Urothelium cell line (cell line): ENCODE data around the gene RAPH1.
A peak's percentile ranks its signal among the peaks of the same experiment; 100 is the strongest.

Experiments used
- DNase-seq: peaks from one replicate; pipeline ENCODE4 v3.0.0; 2011; ENCODE audit warnings: low spot score, mixed read lengths
- FAIRE-seq: peaks from 2 replicates; lab custom pipeline; 2011; peaks lifted over from hg19 to GRCh38; lab: Jason Lieb, UNC

RAPH1 gene

DNA sequence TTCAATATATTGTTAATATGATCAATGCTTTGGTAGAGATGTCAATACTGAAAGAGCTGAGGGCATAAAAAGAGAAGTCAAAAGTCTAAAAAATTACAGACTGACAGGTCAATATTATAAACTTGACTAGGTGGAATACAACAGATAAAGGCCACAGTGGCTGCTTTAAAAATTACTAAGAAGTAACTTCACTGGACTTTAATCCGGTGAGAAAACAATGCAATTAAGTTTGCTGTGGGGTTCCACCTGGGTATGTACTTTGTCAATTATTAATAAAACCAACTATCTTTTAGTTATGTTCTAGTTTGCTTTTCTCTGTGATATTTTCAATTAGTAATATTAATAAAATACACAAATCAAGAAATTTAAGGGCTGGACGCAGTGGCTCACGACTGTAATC lies 44.7 kb downstream of the RAPH1 start:
- no peak for FAIRE-seq

DNA sequence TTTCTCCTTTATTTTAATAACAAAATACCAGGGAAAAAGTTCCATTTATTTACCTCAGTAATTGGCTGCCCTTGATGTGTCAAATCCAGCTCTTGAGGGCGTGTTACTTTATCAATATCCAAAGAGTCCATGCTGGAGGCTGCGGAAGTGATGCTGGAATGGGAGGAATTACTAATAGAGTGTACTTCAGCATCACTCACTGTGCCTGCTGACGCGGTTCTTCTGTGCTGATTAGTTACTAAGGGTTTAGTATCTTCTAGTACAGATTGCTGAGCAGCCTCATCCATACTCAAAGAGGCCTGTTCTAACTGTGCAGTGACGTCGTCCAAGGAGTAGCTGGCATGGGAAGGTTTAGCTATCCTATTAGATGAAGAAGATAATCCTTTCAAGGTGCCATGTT lies 45.6 kb downstream of the RAPH1 start:
- DNase-seq (no peak), FAIRE-seq (no peak)

More for the DNA sequence above, 44.7 kb downstream of the RAPH1 start:
- no peak for DNase-seq

DNA sequence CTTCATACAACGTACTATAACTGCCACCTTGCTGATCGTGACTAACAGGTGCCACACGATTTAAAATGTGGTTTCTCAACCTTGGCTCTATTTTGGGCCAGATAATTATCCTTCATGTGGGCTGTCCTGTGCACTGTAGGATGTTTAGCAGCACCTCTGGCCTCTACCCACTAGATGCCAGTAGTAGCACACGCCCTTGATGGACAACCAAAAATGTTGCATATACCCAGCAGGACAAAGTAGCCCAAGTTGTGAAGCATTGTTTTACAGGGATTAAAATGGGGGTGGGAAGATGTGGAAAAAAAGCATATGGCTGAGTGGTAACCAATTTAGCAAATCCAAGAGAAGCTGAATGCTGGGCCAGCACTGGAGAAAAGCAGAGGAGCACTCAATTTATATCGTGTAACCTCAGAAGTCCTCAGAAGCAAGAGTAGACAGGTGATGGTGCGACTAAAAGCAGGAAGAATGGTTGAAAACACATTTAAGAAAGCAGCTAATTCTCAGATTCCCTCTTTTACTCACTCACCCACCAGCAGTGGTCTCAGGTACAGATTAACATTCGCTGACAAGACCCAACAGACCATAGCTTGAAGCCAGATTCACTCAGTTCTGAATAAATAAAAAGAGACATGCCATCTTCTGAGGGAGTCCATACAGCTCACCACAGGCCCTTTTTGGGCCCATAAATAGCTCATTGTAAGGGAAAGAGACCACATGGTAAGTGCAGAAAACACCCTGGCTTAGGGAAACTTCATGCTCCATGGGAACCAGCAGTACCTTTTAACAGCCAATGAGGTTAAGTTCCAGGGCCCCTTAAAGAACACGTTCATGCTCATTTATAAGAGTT lies 50.6 kb downstream of the RAPH1 start:
- DNase-seq (no peak), FAIRE-seq (no peak)

DNA sequence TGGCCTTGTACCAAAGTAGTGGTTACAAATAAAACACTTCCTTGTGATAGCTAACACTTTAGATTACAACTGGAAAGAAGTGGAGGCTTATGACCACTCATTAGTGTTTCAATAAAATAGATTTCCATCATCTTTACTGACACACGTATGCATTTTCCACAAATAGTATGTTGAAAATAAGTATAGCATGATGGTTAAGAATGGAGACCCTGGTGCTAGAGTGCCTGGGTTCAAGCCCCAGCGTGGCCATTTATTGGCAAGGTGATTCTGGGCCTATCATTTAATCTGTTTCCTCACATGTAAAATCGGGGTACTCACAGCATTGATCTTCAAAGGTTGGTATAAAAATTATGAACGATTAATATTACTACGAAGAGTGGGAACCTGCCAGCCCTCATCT lies 54.5 kb downstream of the RAPH1 start:
- no peak for FAIRE-seq
- no peak for DNase-seq

DNA sequence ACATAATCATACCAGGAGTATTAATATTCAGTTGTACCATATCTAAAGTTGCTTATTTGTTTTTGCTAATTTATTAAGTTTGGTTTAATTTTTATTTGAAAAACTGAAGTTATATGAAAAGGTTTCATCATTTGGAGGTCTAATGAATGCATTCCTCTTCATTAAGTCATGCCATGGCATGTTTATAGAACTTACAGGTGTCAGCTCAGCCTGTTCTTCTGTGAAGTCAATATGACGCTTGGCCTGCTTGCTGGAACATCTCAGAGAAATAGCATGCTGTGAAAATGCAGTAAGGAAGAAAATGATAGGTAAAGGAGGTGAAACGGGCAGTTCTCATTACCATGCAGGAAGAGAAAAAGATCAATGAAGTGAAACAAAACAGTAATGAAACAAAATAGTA lies 58.2 kb downstream of the RAPH1 start:
- no peak for FAIRE-seq
- no peak for DNase-seq

DNA sequence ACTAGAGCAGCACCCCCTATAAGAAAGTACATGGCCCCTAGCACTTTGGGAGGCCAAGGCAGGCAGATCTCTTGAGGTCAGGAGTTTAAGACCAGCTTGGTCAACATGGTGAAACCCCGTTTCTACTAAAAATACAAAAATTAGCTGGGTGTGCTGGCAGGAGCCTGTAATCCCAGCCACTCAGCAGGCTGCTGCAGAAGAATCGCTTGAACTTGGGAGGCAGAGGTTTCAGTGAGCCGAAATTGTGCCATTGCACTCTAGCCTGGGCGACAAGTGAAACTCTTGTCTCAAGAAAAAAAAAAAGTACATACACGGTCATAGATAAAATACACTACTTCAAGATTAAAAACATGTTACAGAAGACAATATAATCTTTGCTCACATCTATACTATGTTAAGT lies 63.8 kb downstream of the RAPH1 start:
- FAIRE-seq, result no peak

DNA sequence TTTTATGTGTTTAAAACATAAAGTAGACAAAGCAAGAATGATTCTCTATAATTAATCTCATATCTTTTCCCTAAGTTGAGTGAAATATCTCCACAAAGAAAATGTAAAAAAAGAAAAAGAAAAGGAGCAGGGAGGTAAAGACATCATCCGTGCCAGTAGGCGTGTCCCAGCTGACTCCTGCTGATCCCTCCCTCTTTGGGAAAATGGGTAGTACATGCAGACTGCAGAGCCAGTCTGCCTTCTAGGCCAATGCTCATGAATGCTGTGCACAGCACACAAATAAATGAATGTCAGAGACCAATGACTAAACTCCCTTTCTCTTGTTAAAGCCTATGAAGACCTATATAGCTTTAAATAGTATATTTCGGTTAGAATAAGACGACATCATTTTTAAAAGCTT lies 64.7 kb downstream of the RAPH1 start:
- DNase-seq (no peak), FAIRE-seq (no peak)

More for the DNA sequence above, 63.8 kb downstream of the RAPH1 start:
- no peak for DNase-seq

DNA sequence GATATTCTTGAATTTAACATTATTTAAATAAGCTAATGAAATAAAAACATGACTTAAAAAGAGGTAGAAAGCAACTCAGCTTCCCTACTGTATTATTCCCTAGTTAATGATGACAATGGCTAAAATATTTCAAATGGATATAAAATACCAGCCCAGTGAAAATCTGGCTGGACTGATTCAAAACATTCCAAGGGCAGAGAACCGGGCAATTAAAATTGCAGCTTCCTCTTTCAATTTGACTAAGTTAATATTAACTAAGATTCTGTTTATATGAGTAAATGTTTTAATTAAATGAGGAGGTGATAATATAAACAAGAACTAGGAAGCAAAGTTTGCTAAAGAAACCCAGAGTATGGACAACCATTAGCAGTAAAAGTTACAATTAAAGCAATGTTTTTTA lies 65.6 kb downstream of the RAPH1 start:
- DNase-seq (no peak), FAIRE-seq (no peak)

DNA sequence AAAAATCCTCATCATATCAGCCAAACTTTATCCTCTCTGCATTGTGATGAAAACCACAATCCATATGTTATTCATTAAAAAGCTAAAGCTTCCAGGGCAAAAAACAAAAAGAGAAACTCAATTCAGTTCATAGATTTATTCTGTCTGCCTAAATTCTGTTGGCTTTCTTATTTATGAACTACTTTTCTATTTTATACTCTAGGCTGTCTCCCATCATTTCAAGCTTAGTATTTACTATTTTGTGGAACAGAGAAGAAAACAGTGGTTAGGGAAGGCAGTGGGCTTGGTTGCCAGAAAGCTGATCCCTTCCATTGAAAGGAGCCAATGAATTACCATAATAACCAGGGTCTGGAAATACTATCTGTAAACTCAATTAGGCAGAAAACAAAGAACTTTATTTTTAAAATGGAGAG lies 71.8 kb downstream of the RAPH1 start:
- no peak for DNase-seq
- no peak for FAIRE-seq

DNA sequence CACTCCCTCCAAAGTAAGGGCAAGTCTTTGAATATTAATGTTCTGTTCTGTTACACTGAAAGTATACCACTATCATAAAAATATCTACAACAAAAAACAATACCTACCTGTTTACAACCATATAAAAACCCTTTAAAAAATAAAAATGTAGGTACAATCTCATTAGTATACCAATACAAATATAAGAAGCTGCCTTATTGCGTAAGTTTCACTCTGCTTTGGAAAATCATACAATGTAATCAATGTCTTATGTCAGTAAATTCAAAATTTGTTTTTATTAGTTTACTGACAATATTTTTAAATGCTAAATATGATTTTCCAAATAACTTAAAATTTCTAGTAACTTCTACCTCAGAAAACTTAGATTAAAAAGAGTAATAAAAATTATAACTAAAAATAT lies 72.8 kb downstream of the RAPH1 start:
- DNase-seq (no peak), FAIRE-seq (no peak)

DNA sequence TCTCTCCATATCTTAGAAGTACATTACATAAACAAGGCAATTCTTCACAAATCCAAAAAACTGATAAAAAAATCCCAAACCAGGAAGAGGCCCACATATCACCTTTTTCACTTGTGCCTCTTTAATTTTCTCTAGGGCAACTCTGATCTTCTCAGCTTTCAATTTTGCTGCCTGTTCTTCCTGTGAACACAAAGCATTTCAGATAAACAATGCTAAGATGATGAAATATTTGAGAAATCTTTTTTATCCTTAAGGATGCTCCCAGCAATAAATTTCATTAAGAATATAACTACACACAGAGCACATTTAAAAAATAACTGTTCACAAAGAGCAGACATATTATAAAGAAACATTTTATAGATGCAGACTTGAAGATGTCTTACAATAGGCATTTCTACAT lies 73.4 kb downstream of the RAPH1 start:
- no peak for FAIRE-seq

DNA sequence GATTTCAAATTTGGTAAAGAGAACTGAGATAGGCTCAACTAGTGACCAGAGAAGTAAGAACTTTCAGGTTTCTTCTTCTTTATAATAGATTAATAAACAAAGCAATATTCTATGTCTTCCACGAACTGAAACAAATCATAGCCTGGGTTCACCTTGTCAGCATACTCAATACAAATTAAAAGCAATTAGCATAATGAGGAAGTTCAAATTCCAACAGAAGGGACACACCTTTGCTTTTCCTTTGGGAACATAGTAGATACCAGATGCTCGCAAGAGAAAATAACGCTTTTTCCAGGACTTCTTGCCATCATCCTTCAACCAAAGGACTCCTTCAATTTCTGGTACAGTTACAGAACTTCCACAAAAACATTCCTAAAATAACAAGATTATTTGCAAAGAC lies 79.9 kb downstream of the RAPH1 start:
- FAIRE-seq (no peak), DNase-seq (no peak)

More for the DNA sequence above, 73.4 kb downstream of the RAPH1 start:
- DNase-seq, result no peak

DNA sequence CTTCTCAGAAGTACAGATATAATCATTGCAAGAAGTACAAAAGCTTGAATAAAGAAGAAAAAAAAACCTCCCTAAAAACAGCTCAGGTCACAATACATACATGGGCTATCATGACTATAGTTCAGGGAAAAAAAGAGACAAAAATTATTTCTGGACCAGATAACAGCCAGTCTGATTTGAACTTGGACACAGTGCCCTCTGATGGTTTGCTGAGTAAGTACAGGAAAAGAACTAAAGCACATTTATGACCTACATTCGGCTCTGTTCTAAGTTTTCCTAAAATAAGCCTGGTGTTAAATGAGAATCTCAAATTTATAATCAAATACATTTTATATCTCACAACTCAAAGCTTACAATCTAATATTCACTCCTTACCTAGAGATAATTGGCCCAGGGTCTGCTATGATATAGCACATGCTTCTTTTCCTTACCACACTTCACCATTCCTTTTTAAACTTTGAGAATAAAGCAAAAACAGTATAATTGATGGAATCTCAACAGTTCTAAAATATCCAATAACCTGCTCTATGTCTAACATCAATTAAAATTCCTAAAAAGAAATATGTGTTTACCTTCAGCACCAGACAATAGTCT lies 81.1 kb downstream of the RAPH1 start:
- peak; percentile 35 for DNase-seq
- FAIRE-seq, result no peak

DNA sequence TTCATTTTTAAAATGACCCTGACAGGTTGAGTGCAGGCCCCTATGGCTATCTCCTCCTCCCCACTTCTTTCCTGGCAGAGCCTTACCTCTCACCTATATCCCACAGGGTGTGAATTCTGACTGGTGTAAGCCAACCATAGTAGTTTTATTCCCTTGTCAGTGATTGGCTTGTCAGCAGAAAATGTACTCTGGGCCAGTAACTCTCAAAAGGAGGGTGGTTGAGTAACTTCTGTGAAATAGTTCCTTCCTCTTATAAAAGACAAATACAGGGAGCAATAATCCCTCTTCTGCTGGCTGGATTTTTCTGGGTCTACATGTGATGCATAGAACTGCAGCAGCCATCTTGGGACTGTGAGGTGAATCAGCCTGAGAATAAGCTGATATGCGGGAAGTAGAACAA lies 83.4 kb downstream of the RAPH1 start:
- DNase-seq (no peak), FAIRE-seq (no peak)

DNA sequence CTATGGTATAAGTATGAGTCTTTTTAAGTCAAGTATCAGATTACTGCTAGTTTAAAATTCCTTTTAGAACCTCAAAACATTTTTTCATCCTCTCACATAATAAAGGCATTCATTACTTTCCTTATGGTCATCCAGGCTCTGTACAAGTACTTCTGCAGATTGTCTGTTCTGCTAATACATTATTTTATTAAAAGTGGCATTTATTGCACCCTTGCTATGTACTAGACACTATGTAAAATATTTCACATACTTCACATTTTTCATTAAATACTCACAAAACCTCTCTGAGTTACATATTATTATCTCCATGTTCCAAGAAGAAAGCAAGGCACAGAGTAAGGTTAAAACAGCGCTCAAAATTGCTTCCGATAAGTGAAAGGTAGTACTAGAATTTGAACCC lies 84.1 kb downstream of the RAPH1 start:
- FAIRE-seq (no peak), DNase-seq (no peak)

DNA sequence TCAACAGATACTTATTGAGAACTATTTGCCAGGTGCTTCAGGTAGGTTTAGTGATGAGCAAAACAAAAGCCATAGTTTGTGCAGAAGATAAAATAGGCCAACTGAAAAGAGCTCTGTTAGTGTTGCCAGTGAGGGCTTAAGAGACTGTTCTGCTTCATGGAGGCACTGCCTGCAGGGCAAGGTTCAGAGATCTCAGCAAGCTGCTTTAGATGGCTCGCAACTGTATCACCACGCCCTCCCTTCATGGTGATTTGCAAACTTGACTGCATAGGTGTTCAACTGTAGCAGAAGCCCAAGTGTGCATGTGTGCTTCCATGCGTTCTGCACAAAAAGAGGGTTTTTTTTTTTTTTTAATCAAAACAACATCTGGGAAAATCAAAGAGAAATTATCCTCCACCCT lies 84.5 kb downstream of the RAPH1 start:
- no peak for FAIRE-seq
- DNase-seq, result no peak

DNA sequence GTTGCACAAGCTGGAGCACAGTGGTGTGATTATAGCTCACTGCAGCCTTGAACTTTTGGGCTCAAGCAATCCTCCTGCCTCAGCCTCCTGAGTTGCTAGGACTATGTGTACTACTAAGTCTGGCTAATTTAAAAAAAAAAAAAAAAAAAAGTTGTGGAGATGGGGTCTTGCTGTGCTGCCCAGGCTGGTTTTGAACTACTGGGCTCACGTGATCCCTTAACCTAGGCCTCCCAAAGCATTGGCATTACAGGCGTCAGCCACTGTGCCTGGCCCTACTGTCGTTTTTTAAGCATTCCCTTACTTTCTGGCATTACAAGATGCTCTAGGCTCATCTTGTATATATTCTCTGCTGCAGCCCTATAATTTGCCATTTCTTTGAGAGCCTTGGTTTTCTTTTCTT lies 88.3 kb downstream of the RAPH1 start:
- DNase-seq (no peak), FAIRE-seq (no peak)

DNA sequence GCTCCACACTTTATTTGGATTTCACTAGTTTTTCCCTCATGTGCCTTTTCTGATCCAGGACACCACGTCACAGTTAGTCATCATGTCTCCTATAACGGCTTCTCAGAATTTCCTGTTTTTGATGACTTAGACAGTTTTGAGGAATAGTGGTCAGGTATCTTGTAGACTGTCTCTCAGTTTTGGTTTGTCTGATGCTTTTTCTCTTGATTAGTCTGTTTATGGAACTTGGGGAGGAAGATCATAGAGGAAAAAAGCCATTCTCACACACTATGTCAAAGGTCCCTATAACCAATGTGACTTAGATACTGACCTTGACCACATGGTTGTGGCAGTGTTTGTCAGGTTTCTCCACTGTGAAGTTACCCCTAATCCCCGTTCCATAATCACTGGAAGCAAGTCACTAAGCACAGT lies 89.0 kb downstream of the RAPH1 start:
- FAIRE-seq, result no peak
- DNase-seq, result no peak

DNA sequence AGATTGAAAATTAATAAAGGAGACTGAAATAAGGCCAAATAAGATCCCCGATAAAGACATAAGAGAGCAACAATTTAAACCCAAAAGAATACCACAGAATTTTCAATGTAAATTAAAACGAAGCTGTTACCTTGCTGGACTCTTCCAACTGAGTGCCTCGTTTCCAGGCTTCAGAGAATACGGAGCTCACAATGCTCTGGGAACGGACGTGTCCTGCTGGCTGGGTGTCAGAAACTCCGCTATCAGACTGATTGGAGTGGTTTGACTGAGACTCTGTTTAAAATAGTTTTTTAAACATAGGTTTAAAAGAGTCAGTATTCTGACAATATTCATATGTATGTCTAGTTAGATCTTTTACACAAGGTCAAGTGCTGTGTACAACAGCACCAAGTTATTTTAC lies 90.4 kb downstream of the RAPH1 start:
- DNase-seq, result no peak
- no peak for FAIRE-seq

DNA sequence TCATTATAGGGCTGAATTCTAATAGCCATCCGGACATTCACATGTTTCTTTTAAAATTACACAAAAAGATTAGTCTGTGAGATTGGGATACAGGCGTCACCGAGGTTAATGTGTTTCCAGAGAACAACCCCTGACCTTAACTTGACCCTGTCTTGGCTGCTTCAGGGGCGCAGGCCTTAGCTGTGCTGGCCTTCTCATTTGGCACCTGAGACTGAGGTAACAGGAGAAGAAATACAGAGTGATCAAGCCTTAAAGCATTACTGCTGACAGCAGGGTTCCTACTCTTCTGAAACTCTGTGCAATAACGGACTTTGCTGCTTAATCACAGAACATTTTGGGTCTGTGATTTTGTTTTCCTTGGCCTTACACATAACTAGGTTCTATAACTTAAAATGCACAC lies 92.6 kb downstream of the RAPH1 start:
- DNase-seq (no peak), FAIRE-seq (no peak)

DNA sequence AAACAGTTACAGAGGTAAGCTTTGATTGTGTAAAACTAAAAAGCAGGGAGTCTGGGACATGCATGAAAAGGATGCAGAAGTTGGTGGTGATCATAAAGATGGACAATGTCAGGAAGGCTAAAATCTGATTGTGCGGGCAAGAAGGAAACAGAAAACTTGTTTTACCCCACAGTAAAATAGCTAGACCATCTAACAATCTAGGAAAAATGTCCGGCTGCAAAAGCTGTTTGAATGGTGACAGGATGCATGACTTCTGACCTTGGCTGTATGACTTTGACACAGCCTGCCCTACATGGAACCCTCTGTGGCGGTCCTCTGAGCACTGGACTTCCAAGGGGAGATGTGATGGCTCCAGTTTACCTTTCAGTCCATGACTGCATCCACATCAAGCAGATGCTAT lies 93.6 kb downstream of the RAPH1 start:
- FAIRE-seq (no peak), DNase-seq (no peak)

DNA sequence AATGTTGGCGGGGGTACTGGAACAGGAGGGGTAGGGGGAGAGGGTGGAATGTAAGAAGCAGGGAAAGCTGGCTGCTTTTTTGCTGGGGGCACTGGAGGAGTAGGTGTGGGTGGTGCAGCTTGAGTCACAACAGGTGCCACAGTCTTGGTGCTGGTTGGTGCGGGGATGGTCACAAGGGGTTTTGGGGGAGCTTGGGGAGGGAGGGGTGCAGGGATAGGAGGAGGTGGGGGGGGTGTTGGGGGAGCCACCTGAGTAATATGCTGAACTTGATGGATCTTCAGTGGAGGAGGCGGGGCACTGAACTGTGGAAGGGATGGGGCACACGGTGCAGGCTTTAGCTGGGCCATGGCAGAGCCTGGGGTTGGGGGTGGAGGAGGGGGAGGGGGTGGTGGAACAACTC lies 94.4 kb downstream of the RAPH1 start:
- DNase-seq (no peak), FAIRE-seq (no peak)

DNA sequence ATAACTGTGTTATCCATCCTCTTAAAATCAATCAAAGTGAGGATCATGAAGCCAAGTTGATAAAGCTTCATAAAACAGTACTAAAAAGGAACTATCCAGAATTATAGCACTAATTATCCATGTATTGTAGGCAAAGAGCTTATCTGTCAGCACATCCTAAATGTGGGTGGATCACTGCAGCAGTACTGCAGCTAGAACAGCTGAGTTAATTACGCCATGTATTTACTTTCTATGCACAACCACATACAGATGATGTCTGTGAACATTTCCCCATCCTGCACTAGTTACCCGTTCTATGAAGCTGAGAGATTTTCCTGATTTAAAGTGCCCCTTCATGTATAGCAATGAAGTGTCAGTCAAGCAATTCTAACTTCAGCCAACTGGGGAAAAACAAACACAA lies 96.6 kb downstream of the RAPH1 start:
- DNase-seq (no peak), FAIRE-seq (no peak)
